ENCODE measurements around the gene IGF2. TPM values are rescaled to one million over a fixed set of nuclear protein-coding genes. Genes with fewer than 3 reads are reported as not detected.

The IGF2 gene
- total and polyA plus RNA-seq, 2 of the 8 experiments (the other 6 are each of a cell fraction or from before 2014, with no cell fraction given): 0.74 to 1.5 TPM

DNA sequence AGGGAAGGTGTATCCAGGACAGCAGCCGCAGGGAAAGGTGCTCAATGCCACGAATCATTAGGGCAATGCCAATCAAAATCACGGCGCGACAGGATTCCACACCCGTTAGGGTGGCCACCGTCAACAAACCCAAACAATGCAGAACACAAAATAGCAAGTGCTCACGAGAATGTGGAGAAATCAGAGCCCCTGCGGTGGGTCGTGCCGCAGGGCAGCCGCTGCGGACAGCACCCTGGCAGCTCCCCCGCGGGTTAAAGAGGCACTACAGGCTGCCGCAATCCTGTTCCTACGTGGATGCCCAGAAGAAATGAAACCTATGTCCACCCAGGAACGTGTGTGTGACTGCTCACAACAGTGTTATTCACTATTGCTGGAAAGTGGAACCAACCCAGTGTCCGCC, 49.6 kb upstream of the IGF2 start:
- Histone ChIP-seq H3K9ac (replicated peaks in 1 of 4; ENCODE audit: extremely low read depth in 1 of 4, low read depth in 3 of 4, low read length in 3 of 4) (no peak overlapping the region), H3K36me3 (ENCODE audit: control insufficient read depth in 2 of 4, insufficient read depth in 4 of 4, low read length in 3 of 4) (no peaks in the 10 kb centered on the region), H4K5ac (ENCODE audit: insufficient read length, low read depth, low read length) (no peak overlapping the region), H3K56ac (replicated peaks; ENCODE audit: insufficient read length, low read depth, low read length) (no peak overlapping the region), H2BK5ac (ENCODE audit: low read depth, low read length) (no peak overlapping the region), H2BK12ac (ENCODE audit: low read depth, low read length) (no peak overlapping the region), H2BK15ac (ENCODE audit: low read length) (no peak overlapping the region), H2BK20ac (ENCODE audit: low read length) (no peak overlapping the region), H3K14ac (ENCODE audit: insufficient read length) (no peak overlapping the region), H4K91ac (replicated peaks; ENCODE audit: insufficient read length, low read length) (no peak overlapping the region), H2BK120ac (replicated peaks; ENCODE audit: low read depth, low read length) (no peak overlapping the region), H3K27ac (ENCODE audit: low read depth, low read length) (no peak overlapping the region), H3K79me1 (ENCODE audit: low read depth, low read length) (no peaks in the 10 kb centered on the region), H3K23ac (ENCODE audit: insufficient read length) (no peak overlapping the region), H4K8ac (ENCODE audit: extremely low read depth, insufficient read depth, low read length) (no peak overlapping the region), H2AFZ (ENCODE audit: low read length) (no peak overlapping the region), H4K20me1 (replicated peaks in 1 of 2; ENCODE audit: control insufficient read depth in 1 of 2, insufficient read depth in 2 of 2, low read length in 2 of 2) (peaks cover 0 to 12% of the 10 kb centered on the region in 2 experiments), H3K79me2 (ENCODE audit: control insufficient read depth in 1 of 2, insufficient read depth in 2 of 2, low read length in 2 of 2) (no peaks in the 10 kb centered on the region), H3K23me2 (ENCODE audit: low read depth, low read length) (peaks cover 9% of the 10 kb centered on the region; the same call in 1 of the 2 replicates), H3K4me3 (ENCODE audit: extremely low read depth in 1 of 4, insufficient read depth in 2 of 4, low read depth in 3 of 4, low read length in 4 of 4) (no peak overlapping the region), H3K4ac (replicated peaks; ENCODE audit: insufficient read length, low read depth, low read length) (no peak overlapping the region), H3K18ac (ENCODE audit: extremely low read depth, low read length) (no peak overlapping the region), H2AK5ac (ENCODE audit: low read depth, low read length) (no peak overlapping the region), H3K9me3 (ENCODE audit: insufficient read depth in 2 of 2, low read depth in 1 of 2, low read length in 1 of 2) (no peaks in the 10 kb centered on the region), H3K27me3 (replicated peaks in 1 of 4; ENCODE audit: control insufficient read depth in 3 of 4, extremely low read depth in 1 of 4, insufficient read depth in 3 of 4, low read length in 3 of 4) (peaks cover 0 to 16% (median 5%) of the 10 kb centered on the region in 4 experiments; a peak in 2 of 7 replicates), H3K4me2 (ENCODE audit: insufficient read depth in 1 of 2, low read depth in 2 of 2, low read length in 2 of 2) (no peak overlapping the region), H3K4me1 (replicated peaks in 1 of 4; ENCODE audit: control insufficient read depth in 3 of 4, insufficient read depth in 4 of 4, low read length in 3 of 4) (no peaks in the 10 kb centered on the region; a peak in 2 of 7 replicates)
- 92% methylated on average over 19 of the region's 19 CpGs; no CpG with 5 or more reads in 1 of the 2 experiments for whole genome bisulfite sequencing, 2 experiments (ENCODE audit: extremely low coverage in 1 of 2, insufficient coverage in 1 of 2, insufficient read length in 1 of 2, insufficient replicate concordance in 2 of 2, low coverage in 1 of 2, low lambda C conversion rate in 2 of 2, missing lambda C conversion rate in 1 of 2)
- TF ChIP-seq ATF2 (IDR thresholded peaks at IDR 0.05; ENCODE audit: low read length) (no peak), GTF2F1 (IDR thresholded peaks at IDR 0.05; ENCODE audit: borderline replicate concordance, low read depth, low read length) (no peak), SRF (IDR thresholded peaks at IDR 0.05; ENCODE audit: low read depth, low read length) (no peak), RBBP5 (IDR thresholded peaks at IDR 0.05; ENCODE audit: borderline replicate concordance, low read depth, low read length) (no peak), CHD1 (IDR thresholded peaks at IDR 0.05; ENCODE audit: low read depth, low read length) (no peak)
- no peak for FAIRE-seq
- ChIA-PET CTCF (ENCODE audit: partially characterized antibody) (interaction anchor here (0.7 kb wide), 1 partner anchor 229 kb away, joined by 3 read pairs; no protein-coding TSS in a partner anchor), POLR2A (ENCODE audit: partially characterized antibody) (no interaction called here)
- no peak for DNase-seq (ENCODE audit: low read depth in 1 of 2, low spot score in 2 of 2)

Data from H1 (cell line).